Colonic mucosa (tissue), 4 donors: ENCODE measurements around the gene TEDC1. TPM values are rescaled to one million over a fixed set of nuclear protein-coding genes. Genes with fewer than 3 reads are reported as not detected.

Source experiments
- DNase-seq: peaks from one replicate; pipeline ENCODE4 v3.0.0-alpha.2; 2020
- H3K27ac ChIP-seq: fragments of 200-600 bp; one replicate; pipeline ENCODE4 v1.8.0; 2021
- H3K27me3 ChIP-seq: fragments of 200-600 bp; one replicate; pipeline ENCODE4 v1.8.0; 2021
- H3K36me3 ChIP-seq: fragments of 200-600 bp; one replicate; pipeline ENCODE4 v1.8.0; 2021
- H3K4me1 ChIP-seq: fragments of 200-600 bp; one replicate; pipeline ENCODE4 v1.8.0; 2021; ENCODE audit warnings: mild to moderate bottlenecking
- H3K4me3 ChIP-seq: fragments of 200-600 bp; one replicate; pipeline ENCODE4 v1.8.0; 2021
- H3K9ac ChIP-seq, 2 donors: one replicate each; pipeline ENCODE4 v1.7.0; 2013; ENCODE audit warnings: control low read depth in 2 of 2, low read depth in 2 of 2, low read length in 2 of 2
- H3K9me3 ChIP-seq: fragments of 200-600 bp; one replicate; pipeline ENCODE4 v1.8.0; 2021
- intact Hi-C: fragments of 100-400 bp; cut with DNase I; formaldehyde crosslinking; loops from one replicate; pipeline ENCODE4 v1.14.1; 2022
- total RNA-seq, 2 donors: library from RNA; stranded (reverse); fragmentation: NEBNext Ultra II Directional in 1 of 2; extraction: Animal tissue kit (Norgen Biotek cat#: 25700) in 1 of 2; gene quantifications; one replicate each; pipeline ENCODE4 v1.2.1, GENCODE V29; 2021
- TF ChIP-seq, protein P1 (sequence below): fragments of 200-600 bp; IDR thresholded peaks from one replicate; pipeline ENCODE4 v1.8.0; 2022; ENCODE audit warnings: antibody characterized with exemption, mild to moderate bottlenecking
- donor health status: healthy.
- donor health status: DM: no; HTN: no; CAD: no.
- donor health status: DM: no; HTN: no; CAD: no.

Gene TEDC1
- total RNA-seq, 2 donors from 2014 or later = 15.0 to 55.7 TPM

DNA sequence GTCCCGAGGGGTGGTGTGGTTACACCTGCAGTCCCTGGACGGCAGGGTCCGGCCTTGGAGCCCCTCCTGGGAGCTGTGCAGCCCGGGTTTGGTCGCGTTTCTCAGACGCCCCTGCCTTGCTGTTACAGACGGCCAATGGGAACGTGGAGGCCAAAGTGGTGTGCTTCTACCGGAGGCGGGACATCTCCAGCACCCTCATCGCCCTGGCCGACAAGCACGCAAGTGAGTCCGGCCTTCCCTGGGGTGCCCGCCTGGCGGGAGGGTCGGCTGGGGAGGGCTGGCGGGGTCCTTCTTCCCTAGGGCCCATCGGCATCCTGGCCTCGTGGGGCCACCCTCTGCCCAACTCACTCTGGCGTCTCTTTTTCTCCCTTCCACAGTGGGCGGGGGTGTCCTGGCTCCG is 45.8 kb upstream of the TEDC1 start:
- TF ChIP-seq, protein P1, sequence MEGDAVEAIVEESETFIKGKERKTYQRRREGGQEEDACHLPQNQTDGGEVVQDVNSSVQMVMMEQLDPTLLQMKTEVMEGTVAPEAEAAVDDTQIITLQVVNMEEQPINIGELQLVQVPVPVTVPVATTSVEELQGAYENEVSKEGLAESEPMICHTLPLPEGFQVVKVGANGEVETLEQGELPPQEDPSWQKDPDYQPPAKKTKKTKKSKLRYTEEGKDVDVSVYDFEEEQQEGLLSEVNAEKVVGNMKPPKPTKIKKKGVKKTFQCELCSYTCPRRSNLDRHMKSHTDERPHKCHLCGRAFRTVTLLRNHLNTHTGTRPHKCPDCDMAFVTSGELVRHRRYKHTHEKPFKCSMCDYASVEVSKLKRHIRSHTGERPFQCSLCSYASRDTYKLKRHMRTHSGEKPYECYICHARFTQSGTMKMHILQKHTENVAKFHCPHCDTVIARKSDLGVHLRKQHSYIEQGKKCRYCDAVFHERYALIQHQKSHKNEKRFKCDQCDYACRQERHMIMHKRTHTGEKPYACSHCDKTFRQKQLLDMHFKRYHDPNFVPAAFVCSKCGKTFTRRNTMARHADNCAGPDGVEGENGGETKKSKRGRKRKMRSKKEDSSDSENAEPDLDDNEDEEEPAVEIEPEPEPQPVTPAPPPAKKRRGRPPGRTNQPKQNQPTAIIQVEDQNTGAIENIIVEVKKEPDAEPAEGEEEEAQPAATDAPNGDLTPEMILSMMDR = no peak
- intact Hi-C loops = loop anchor here (5.0 to 10.0 kb wide), 2 partner anchors 73 to 80 kb away; partner anchors contain the start of gene TMEM121
- H3K9me3 ChIP-seq = no peaks in the 10 kb centered on the region
- H3K4me1 ChIP-seq = no peaks in the 10 kb centered on the region
- no peaks in the 10 kb centered on the region for H3K36me3 ChIP-seq
- no peak overlapping the region for H3K9ac ChIP-seq
- H3K27me3 ChIP-seq = no peaks in the 10 kb centered on the region
- H3K4me3 ChIP-seq = no peak overlapping the region
- H3K27ac ChIP-seq = no peak overlapping the region
- DNase-seq = no peak

DNA sequence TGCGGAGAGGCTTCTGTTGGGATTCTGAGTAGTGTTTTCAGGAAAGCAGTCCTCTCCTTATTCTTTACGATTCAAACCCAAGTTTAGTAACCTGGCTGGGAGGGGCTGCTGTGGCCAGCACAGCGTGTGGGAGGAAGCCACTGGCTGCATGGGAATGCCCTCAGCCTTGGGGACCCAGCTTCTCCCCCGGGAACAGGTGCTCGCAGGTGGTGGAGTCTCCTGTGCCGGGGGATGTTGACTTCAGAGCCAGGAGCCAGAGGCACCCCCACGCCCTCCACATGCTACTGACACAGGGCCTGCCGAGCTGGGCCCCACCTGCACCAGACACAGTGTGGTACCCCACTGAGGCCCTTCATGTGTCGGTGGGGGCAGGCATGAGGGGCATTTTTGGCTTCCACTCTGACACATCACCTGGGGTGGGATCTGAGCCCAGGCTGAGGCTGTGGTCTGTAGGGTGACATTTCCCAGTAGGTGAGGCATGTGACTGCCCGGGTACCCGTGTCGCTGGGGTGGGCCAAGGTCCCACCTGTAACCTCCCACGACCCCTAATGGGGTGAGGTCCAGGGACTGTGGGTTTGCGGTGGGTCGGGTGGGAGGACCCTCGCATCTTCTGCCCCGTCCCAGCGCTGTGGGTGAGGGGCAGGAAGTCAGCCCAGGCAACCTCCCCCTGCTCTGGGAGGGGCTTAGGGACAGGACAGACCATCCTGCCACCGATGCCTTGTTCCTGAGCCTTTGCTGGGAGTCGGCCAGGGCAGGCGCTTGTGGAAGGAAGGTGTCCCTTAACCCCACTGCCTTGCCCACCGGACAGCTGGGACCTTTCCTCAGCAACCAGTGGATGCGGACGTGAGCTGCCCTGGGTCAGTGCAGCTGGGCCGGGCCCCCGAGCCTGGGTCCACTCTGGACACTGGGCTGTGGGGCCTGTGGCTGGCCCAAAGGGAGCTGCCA is 44.9 kb upstream of the TEDC1 start:
- H3K4me1 ChIP-seq = no peaks in the 10 kb centered on the region
- H3K36me3 ChIP-seq = no peaks in the 10 kb centered on the region
- H3K27me3 ChIP-seq = no peaks in the 10 kb centered on the region
- TF ChIP-seq, protein P1 = no peak
- no peaks in the 10 kb centered on the region for H3K9me3 ChIP-seq
- intact Hi-C loops = loop anchor here (5.0 to 10.0 kb wide), 2 partner anchors 74 to 79 kb away; partner anchors contain the start of gene TMEM121
- no peak for DNase-seq
- no peak overlapping the region for H3K4me3 ChIP-seq
- H3K9ac ChIP-seq = no peak overlapping the region
- no peak overlapping the region for H3K27ac ChIP-seq

DNA sequence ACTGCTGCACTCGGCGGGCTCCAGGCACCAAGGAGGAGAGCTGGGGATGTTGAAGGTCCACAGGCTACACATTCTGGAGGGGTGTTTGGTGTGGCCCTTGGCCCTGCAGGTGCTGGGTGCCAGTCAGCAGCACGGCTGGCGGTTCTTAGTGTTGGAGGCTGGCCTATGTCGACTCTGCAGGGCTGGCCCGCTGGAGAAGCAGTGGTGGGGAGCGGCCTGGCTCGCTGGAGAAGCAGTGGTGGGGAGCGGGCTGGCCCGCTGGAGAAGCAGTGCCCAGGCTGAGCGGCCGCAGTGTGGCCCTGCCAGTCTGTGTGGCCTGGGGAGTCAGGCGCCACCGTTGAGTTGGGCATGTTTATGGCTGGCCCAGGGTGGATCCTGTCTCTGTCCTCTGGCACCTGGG is 44.1 kb upstream of the TEDC1 start:
- no peaks in the 10 kb centered on the region for H3K4me1 ChIP-seq
- no peak overlapping the region for H3K27ac ChIP-seq
- H3K9me3 ChIP-seq = no peaks in the 10 kb centered on the region
- intact Hi-C loops = loop anchor here (5.0 to 10.0 kb wide), 2 partner anchors 75 to 78 kb away; partner anchors contain the start of gene TMEM121
- TF ChIP-seq, protein P1 = no peak
- H3K27me3 ChIP-seq = no peaks in the 10 kb centered on the region
- no peak overlapping the region for H3K4me3 ChIP-seq
- H3K36me3 ChIP-seq = no peaks in the 10 kb centered on the region
- no peak overlapping the region for H3K9ac ChIP-seq
- no peak for DNase-seq

DNA sequence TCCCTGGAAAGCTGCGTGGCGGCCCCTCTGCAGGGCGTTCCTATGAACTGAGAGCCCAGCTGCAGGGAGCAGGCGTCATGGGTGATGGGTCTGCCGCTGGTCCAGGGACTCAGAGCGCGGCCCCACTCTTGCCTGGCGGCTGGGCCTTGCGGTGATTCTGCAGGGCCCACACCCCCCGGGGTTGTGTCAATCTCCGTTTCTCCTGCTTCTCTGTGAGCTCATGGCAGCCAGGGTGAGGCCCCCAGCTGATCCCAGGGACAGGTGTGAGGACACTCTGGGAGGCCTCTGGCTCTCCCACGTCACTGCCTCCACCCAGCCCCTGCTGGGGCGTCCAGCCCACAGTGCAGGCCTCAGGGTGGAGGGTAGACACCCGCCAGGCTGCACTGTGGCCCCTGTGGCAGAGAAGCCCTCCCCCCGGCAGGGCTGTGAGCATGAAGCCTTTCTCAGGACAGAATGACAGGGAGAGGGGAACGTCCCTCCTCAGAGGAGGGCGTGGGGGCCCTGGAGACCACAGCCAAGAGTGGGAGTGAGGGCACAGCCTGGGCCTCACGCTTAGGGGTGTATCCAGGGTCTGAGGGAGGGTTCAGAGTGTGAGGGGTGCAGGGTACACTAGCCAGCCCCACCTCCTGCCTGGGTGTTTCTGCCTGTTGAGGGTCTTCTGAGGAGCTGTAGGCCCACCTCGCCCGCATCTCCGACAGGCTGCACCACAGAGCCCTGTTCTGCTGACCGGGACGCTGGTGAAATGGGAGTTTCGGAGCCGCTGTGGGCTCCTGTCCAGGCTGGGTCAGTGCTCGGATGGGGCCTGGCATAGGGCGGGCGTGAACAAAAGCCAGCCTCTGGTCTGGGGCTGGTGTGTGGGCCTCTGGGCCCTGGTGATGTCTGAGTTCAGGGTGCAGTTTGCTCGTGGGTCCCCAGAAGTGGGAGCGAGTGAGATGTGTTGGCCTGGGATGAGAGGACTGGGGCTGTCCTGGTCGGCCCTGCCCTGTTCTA is 43.1 kb upstream of the TEDC1 start:
- Histone ChIP-seq H3K4me3 (no peak overlapping the region), H3K36me3 (no peaks in the 10 kb centered on the region), H3K27ac (no peak overlapping the region), H3K27me3 (no peaks in the 10 kb centered on the region), H3K4me1 (no peaks in the 10 kb centered on the region), H3K9me3 (no peaks in the 10 kb centered on the region), H3K9ac (peak overlapping the region in 1 of 2 donors; percentile 0)
- TF ChIP-seq, protein P1 = no peak
- intact Hi-C loops = loop anchor here (5.0 to 10.0 kb wide), 2 partner anchors 76 to 77 kb away; partner anchors contain the start of gene TMEM121
- no peak for DNase-seq

DNA sequence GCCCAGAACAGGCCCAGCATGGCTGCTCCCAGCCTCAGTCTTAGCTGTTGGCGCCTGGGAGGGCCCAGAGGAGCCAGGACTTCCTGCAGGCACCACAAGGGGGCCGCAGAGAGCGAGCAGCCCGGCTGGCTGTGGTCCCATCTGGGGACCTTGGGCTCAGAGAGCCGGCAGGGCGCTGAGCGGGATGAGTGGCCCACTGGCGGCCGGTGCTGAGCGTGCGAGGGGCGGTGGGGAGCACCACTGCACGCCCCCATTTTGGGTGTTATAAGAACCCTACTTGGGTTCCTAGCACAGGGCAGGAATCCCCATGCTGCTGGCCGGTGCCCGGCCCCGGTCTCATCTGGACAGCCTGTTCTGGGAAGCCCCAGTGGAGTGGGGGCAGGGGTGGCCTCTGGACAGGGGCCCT is 42.3 kb upstream of the TEDC1 start:
- Histone ChIP-seq H3K27me3 (no peaks in the 10 kb centered on the region), H3K4me3 (no peak overlapping the region), H3K9me3 (no peaks in the 10 kb centered on the region), H3K27ac (no peak overlapping the region), H3K9ac (peak overlapping the region in 1 of 2 donors; percentile 0), H3K36me3 (no peaks in the 10 kb centered on the region), H3K4me1 (no peaks in the 10 kb centered on the region)
- DNase-seq = peak; percentile 59
- intact Hi-C loops = loop anchor here (5.0 to 10.0 kb wide), 2 partner anchors 76 kb away; partner anchors contain the start of gene TMEM121
- TF ChIP-seq, protein P1 = peak; percentile 87
